ENCODE measurements around the gene GPD1.

GPD1 gene

GRCh38 chr12:50103767-50104321 lies at the start of gene GPD1:
Gene GPD1, plus strand, starts transcription at chr12:50104008. Its CDS starts 43 bp downstream, at chr12:50104051.
- in situ Hi-C loops (cut with MboI; ENCODE audit: low sequenced_read_pairs) = no loop called here

- in situ Hi-C loops (cut with MboI; ENCODE audit: low sequenced_read_pairs) = no loop called here
These were observed 47.8 kb upstream of the GPD1 start for GRCh38 chr12:50055831-50056638.

GRCh38 chr12:50056639-50056976 lies 47.2 kb upstream of the GPD1 start:
- in situ Hi-C loops (cut with MboI; ENCODE audit: low sequenced_read_pairs) = no loop called here

- in situ Hi-C loops (cut with MboI; ENCODE audit: low sequenced_read_pairs) = no loop called here
These were observed 46.6 kb upstream of the GPD1 start, which contains the start of gene ASIC1 for GRCh38 chr12:50057000-50057841. Gene ASIC1, plus strand, starts transcription at chr12:50057596. Its CDS starts 1,171 bp downstream, at chr12:50058767.

GRCh38 chr12:50057896-50058670 lies 45.7 kb upstream of the GPD1 start:
- in situ Hi-C loops (cut with MboI; ENCODE audit: low sequenced_read_pairs) = no loop called here

- in situ Hi-C loops (cut with MboI; ENCODE audit: low sequenced_read_pairs) = no loop called here
These were observed 45.0 kb upstream of the GPD1 start for GRCh38 chr12:50058743-50059312.

- in situ Hi-C loops (cut with MboI; ENCODE audit: low sequenced_read_pairs) = no loop called here
These were observed 44.2 kb upstream of the GPD1 start for GRCh38 chr12:50059440-50060119.

GRCh38 chr12:50060120-50060468 lies 43.7 kb upstream of the GPD1 start:
- in situ Hi-C loops (cut with MboI; ENCODE audit: low sequenced_read_pairs) = no loop called here

GRCh38 chr12:50061171-50061570 lies 42.6 kb upstream of the GPD1 start:
- in situ Hi-C loops (cut with MboI; ENCODE audit: low sequenced_read_pairs) = no loop called here

- in situ Hi-C loops (cut with MboI; ENCODE audit: low sequenced_read_pairs) = no loop called here
These were observed 41.7 kb upstream of the GPD1 start for GRCh38 chr12:50061946-50062686.

- in situ Hi-C loops (cut with MboI; ENCODE audit: low sequenced_read_pairs) = no loop called here
These were observed 40.9 kb upstream of the GPD1 start for GRCh38 chr12:50062728-50063460.

- in situ Hi-C loops (cut with MboI; ENCODE audit: low sequenced_read_pairs) = no loop called here
These were observed 38.0 kb upstream of the GPD1 start for GRCh38 chr12:50065726-50066310.

- in situ Hi-C loops (cut with MboI; ENCODE audit: low sequenced_read_pairs) = no loop called here
These were observed 37.4 kb upstream of the GPD1 start for GRCh38 chr12:50066402-50066801.

- in situ Hi-C loops (cut with MboI; ENCODE audit: low sequenced_read_pairs) = no loop called here
These were observed 34.7 kb upstream of the GPD1 start for GRCh38 chr12:50069069-50069468.

GRCh38 chr12:50069539-50069938 lies 34.3 kb upstream of the GPD1 start:
- in situ Hi-C loops (cut with MboI; ENCODE audit: low sequenced_read_pairs) = no loop called here

GRCh38 chr12:50070314-50071060 lies 33.3 kb upstream of the GPD1 start:
- in situ Hi-C loops (cut with MboI; ENCODE audit: low sequenced_read_pairs) = no loop called here

- in situ Hi-C loops (cut with MboI; ENCODE audit: low sequenced_read_pairs) = no loop called here
These were observed 31.5 kb upstream of the GPD1 start for GRCh38 chr12:50072198-50072907.
